Activated CD4-positive, alpha-beta T cell treated with anti-CD3 and anti-CD28 coated beads, Interleukin-2, amount 50 U/mL, for 16 hours (primary cell): Measurements from ENCODE around the gene ZNF620.
"Not testable (repeated sequence)": the region's sequence is repeated elsewhere in the genome, so short reads cannot be mapped to it uniquely, and the experiment has no call there.

Source experiments
- DNase-seq: peaks from one replicate; pipeline ENCODE4 v3.0.0-alpha.2; 2020

The ZNF620 gene

GRCh38 chr3:40505599-40506462, at the start of gene ZNF620:
Gene ZNF620 (plus strand): TSS chr3:40506039. CDS start chr3:40506353, 314 bp downstream.
- peak; percentile 33 for DNase-seq

GRCh38 chr3:40456279-40456939, 49.4 kb upstream of the ZNF620 start:
- DNase-seq, result no peak

- DNase-seq, result peak; percentile 96
Observed at GRCh38 chr3:40456940-40457823, 48.7 kb upstream of the ZNF620 start, which contains the start of gene RPL14. Gene RPL14 (plus strand): TSS chr3:40457339. CDS start chr3:40457472, 133 bp downstream.

GRCh38 chr3:40458473-40458872, 47.4 kb upstream of the ZNF620 start:
- no peak for DNase-seq

- not testable (repeated sequence) for DNase-seq
Observed at GRCh38 chr3:40460481-40460880, 45.4 kb upstream of the ZNF620 start.

GRCh38 chr3:40461161-40461560, 44.7 kb upstream of the ZNF620 start:
- no peak for DNase-seq

GRCh38 chr3:40462838-40463237, 43.0 kb upstream of the ZNF620 start:
- not testable (repeated sequence) for DNase-seq

GRCh38 chr3:40463579-40463978, 42.3 kb upstream of the ZNF620 start:
- no peak for DNase-seq

- no peak for DNase-seq
Observed at GRCh38 chr3:40464339-40465110, 41.3 kb upstream of the ZNF620 start.

- no peak for DNase-seq
Observed at GRCh38 chr3:40465111-40465407, 40.8 kb upstream of the ZNF620 start.

GRCh38 chr3:40465456-40465855, 40.4 kb upstream of the ZNF620 start:
- DNase-seq, result no peak

GRCh38 chr3:40468018-40468417, 37.8 kb upstream of the ZNF620 start:
- no peak for DNase-seq

- DNase-seq, result no peak
Observed at GRCh38 chr3:40470701-40471100, 35.1 kb upstream of the ZNF620 start.

GRCh38 chr3:40476478-40477470, 29.1 kb upstream of the ZNF620 start, which contains the start of gene ZNF619:
Gene ZNF619 (plus strand): TSS chr3:40477122. CDS start chr3:40477980, 858 bp downstream.
- peak; percentile 55 for DNase-seq

GRCh38 chr3:40477666-40478065, 28.2 kb upstream of the ZNF620 start:
- no peak for DNase-seq

GRCh38 chr3:40487172-40487571, 18.7 kb upstream of the ZNF620 start:
- no peak for DNase-seq

GRCh38 chr3:40490916-40491315, 14.9 kb upstream of the ZNF620 start:
- no peak for DNase-seq

GRCh38 chr3:40494698-40495097, 11.1 kb upstream of the ZNF620 start:
- DNase-seq, result no peak

- DNase-seq, result no peak
Observed at GRCh38 chr3:40497288-40497687, 8.6 kb upstream of the ZNF620 start.

GRCh38 chr3:40499952-40500351, 5.9 kb upstream of the ZNF620 start:
- no peak for DNase-seq

GRCh38 chr3:40502034-40502433, 3.8 kb upstream of the ZNF620 start:
- DNase-seq, result no peak
